ENCODE results near the gene CEACAM1. TPM values are rescaled to one million over a fixed set of nuclear protein-coding genes. Genes with fewer than 3 reads are reported as not detected.
A peak's percentile ranks its signal among the peaks of the same experiment; 100 is the strongest.
"Not testable (repeated sequence)": the region's sequence is repeated elsewhere in the genome, so short reads cannot be mapped to it uniquely, and the experiment has no call there.

The CEACAM1 gene
- 24.5 and 27.5 TPM in 2 replicates for total RNA-seq

DNA sequence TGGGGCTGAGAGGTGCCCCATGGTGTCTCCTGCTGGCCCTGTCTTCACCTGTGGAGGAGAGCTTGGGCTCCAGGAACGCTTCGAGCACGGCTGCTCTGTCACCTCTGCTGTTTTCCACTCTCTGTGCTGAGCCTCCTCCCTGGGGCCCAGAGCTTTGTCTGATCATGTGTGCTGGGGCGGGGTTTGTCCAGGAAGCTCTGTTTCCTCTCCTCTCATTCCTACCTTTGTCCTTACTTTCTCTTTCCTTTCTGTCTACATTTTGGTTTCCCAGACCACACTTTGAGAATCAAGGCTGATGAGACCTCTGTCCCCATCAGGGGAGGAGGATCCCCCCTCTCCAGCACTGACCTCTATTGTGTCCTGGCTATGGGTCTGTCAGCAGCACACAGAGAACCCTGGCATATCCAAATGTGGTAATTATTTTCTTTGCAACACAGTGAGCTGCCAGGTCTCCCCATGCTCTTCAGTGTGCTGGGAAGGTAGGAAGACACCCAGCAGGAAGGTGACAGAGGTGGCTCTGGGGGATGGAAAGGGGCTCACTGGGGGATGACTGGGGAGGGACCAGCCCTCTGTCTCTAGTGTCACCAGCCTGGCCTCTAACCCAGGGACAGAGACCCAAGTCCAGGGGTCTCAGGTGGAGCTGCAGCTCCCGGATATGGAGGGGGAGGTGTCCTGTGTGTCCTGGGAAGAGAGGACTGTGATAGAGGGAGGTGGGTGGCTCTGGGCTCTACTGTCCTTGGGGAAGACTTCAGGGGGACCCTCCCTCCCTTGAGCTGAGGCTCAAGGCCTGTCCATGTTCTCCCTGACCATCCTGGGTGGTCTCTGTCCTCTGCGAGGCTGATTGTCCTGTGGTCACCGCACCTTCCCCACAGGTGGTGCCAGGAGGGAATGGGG is at the start of gene CEACAM1:
CEACAM1 (minus strand) TSS at position 128 of the 894 bp plus-strand sequence; CDS start at position 21, 107 bp downstream.
- peak; percentile 56 for DNase-seq

GRCh38 chr19:42577016-42577415 is 48.7 kb upstream of the CEACAM1 start:
- no peak for DNase-seq

DNA sequence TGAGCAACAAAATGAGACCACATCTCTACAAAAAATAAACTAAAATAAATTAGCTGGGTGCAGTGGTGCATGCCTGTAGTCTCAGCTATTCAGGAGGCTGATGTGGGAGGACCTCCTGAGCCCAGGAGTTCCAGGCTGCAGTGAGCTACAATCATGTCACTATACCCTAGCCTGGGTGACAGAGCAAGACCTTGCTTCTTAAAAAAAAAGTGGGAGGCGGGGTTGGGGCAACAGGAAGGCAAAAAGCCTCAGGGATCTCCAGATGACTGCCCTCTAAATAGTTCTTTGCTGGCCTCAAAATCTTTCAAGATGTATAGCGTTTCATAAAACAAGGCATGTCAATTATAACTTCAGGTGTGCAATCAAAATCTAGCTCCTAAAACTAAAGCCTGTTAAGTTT is 48.0 kb upstream of the CEACAM1 start:
- no peak for DNase-seq

- no peak for DNase-seq
Measured at GRCh38 chr19:42573642-42574041, 45.4 kb upstream of the CEACAM1 start.

DNA sequence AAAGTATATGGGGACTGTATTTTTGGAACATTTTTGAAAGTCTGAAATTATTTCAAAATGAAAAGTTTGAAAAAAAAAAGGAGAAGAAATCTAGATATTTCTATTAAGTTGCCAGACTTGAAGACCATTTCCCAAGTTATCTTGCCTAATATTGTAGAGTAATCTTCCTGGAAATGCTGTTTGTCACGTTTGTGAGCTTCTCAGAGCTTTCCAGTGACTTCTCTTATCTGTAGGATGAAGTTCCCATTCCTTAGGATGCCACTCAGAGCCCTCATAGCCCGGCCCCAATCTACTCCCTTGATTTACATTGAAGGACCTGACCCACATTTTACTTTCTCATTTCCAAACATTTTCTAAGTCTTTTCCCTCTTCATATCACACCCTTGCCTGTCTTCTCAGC is 42.8 kb upstream of the CEACAM1 start:
- DNase-seq = no peak

DNA sequence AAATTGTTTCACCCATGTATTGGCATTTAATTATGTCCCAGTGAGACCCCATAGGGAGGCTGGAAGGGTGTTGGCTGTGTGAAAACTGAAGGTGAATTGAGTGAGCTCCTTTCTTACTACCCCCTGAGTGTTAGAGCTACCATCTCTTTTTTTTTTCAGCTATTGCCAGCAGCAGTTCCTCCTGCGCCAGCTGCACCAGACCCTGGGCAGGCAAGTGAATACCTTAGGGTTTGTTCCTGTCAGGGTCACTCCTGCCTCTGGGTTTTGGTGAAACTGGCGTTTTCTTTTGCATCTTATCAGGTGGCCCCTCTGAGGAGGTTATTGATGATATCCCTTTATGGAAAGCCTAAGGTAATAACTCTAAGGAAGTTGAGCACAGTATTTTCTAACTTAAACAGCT is 40.9 kb upstream of the CEACAM1 start:
- DNase-seq = no peak

- no peak for DNase-seq
Measured at GRCh38 chr19:42568006-42568405, 39.7 kb upstream of the CEACAM1 start.

GRCh38 chr19:42567567-42567966 is 39.3 kb upstream of the CEACAM1 start:
- no peak for DNase-seq

GRCh38 chr19:42563352-42564210 is 35.3 kb upstream of the CEACAM1 start:
- peak; percentile 69 for DNase-seq

DNA sequence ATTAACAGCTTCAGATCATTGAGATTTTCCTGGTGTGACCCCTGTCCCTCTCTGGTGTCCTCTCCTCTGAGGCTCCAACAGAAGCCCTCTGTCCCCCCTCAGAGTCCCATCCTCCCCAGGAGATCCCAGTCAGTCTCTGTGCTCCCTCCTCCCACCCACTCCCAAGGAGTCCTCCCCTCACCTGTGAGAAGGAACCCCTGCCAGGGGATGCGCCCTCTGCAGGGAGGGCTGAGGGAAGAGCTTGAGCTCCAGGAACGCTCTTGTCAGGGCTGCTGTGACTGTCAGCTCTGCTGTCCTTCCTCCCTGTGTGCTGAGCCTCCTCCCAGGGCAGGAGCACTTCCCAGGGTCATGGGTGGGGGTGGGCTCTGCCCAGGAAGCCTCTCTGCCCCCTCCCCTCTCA is 33.2 kb upstream of the CEACAM1 start:
- DNase-seq = no peak

DNA sequence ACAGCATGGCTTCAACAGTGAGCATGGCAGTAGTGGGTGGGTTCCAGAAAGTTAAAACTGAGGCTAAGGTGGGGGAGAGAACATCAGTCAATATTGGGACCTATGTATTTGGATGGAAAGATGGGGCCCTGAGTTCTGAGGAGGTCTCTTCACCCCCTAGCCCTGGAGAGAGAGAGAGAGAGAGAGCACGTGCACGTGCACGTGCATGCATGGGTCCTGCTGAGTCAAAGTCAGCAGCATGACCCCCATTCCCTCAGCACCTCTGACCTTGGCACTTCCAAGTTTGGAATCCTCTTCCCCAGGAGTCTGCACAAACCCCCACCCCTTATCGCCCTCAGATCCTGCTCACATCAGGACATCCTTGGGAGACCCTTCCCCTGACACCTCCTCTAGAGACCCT is 32.5 kb upstream of the CEACAM1 start:
- DNase-seq = no peak

DNA sequence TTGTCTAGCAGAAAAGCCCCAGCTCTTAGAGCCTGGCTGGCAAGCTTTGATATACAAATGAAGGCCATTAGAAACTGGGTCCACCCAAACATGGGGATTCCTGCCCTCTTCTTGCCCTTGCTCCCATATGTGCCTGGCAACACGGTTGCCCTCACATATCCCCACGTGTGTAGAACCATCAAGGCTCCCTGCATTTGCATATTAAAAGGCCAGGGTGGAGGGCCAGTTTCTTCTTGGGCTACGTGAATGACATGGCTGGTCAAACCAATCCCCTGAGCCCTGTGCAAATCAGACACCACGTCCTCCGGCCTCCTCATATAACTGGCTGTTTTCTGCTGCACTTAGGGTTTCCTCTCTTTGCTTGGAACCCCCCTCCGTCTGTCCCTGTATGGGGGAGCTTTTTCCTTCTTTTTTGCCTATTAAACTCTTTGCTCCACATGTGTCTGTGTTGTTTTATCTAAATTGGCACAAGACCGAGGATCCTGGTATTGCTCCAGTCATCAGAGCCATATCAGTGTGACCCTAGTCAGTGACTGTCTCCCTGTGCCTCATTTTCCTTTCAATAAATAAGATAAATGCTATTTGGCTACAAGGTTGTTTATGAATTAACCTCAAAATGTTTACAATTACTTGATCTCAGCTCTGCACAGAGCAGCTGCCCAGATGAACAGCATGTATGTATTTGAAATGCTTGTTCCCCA is 30.3 kb upstream of the CEACAM1 start:
- DNase-seq = no peak

- not testable (repeated sequence) for DNase-seq
Measured at GRCh38 chr19:42557386-42557871, 29.1 kb upstream of the CEACAM1 start.

GRCh38 chr19:42555801-42556200 is 27.5 kb upstream of the CEACAM1 start:
- no peak for DNase-seq

DNA sequence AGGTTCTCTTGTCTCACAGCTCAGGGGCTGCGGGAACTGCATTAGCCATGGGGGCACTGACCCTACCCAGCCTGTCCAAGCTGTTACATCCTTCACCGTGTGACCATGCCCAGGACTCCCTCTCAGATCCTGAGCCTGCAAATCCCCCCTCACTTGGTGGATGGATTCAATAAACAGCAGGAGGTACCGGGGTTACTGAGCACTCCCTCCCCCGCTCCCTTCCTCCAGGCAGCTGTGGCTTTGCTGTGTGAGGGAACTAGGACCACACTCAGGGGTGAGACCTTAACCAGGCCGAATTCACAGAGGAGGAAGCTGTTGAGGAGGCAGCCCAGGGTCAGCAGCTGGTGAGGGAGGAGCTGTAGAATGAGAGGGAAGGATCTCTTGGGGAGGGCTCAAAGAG is 27.0 kb upstream of the CEACAM1 start:
- no peak for DNase-seq

DNA sequence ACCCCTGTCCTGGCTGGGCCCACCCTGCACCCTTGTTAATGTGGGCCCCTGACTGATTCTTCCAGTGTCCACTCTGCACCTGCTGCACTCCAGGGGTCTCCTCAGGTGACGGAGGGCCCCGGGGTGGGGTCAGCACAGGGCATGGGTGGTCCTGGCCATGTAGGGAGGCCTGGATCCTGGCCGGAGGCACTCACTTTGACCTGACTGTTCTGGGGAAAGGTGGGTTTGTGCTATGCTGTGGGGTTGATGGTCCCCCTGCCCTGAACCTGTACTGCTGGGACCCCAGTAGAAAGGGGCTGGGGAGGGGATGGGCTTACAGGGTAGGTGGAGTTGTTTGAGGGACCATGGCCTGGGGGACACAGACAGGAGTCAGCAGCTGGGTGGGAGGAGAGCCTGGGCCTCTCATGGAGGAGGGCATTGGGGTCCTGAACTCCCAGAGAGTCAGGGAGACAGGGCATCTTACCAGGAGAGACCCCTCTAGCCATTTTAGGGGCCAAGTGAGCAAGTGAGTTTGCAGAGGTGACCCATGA is 25.8 kb upstream of the CEACAM1 start:
- DNase-seq = no peak

DNA sequence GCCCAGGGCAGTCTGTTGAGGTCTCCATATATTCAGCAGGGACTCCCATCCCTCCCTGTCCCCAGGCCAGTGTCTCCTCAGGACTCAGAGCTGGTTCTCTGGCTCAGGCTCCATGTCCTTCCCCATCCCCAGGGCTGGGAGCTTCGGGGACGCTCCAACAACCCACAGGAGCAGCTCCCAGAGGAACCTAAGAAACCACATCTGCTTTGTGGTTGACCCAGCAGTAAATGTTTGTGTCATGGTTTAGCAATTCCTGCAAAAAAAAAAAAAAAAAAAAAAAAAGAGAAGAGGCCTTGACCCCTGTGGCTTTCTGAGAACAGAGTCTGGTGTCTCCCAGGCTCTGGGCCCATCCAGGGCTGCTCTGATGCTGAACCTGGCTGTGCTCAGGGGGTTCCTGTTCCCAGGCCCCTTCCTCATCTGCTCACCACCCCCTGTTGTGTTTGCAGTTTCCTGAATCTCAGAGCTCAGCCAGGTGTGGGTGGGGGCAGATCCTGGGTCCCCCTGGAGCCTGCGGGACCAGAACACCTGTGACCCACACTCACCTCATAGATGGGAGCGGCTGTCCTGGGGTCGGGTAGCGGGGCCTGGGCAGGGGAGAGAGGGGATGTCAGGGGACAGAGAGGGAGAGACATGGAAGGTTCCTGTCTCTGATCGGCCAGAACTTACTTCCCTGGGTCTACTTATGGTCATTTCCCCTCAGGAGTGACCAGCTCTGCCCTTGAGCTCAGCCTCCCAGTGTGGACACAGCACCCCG is 25.2 kb upstream of the CEACAM1 start:
- DNase-seq = no peak

DNA sequence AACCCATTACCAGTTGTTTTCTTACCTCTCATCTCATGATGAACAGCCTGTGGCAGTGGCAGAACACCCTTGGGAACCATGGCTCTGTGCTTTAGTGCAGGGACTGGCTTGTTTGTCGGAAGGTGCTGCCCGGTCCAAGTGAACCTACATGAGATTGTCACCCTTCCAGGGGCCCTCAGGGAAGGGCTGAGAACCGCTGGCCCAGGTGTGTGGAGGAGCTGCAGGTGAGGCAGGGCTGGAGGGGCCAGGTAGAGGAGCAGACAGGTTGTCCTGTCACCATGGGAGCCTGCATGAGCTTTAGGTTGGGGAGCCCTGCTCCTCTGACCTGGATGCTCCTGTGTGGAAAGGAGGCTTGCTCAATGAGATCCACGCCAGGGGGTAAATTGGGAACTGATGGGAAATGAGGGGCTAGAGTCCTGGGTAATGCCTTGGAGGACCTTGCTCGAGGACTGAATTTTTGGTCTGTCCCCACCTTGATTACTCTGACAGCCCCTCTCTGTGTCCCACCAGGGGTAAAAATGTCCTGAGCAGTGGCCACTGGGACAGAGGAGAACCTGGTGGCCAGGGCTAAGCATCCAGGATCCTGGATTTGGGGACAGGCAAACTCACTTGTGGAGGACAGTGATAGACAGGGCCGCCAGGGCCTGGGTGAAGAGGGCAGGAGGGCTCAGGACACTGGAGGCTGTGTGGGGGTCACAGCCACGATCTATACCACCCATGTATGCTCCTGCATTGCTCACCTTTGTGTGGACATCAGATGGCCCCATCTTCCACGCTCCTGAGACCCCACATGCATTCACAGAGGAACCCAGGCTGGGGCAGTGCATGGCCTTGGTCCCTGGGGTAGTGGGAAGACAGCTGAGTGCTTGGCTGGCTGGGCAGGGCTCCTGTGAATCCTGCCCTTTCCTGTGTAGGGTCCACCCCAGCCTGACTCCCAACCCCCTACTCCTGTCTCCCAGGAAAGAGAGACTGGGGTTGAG is 24.1 kb upstream of the CEACAM1 start:
- DNase-seq = no peak

DNA sequence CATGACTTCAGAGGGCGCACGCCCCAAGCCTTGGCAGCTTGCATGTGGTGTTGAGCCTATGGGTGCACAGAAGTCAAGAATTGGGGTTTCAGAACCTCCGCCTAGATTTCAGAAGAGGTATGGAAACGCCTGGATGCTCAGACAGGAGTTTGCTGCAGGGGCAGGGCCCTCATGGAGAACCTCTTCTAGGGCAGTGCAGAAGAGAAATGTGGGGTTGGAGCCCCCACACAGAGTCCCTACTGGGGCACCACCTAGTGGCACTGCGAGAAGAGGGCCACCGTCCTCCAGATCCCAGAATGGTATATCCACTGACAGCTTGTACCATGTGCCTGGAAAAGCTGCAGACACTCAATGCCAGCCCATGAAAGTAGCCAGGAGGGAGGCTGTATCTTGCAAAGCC is 22.2 kb upstream of the CEACAM1 start:
- not testable (repeated sequence) for DNase-seq

DNA sequence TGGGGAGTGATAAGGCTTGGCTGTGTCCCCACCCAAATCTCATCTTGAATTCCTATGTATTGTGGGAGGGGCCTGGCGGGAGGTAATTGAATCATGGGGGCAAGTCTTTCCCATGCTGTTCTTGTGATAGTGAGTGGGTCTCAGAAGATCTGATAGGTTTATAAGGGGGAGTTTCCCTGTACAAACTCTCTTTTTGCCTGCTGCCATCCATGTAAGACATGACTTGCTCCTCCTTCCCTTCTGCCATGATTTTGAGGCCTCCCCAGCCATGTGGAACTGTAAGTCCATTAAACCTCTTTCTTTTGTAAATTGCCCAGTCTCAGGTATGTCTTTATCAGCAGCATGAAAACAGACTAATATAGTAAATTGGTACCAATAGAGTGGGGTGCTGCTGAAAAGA is 20.8 kb upstream of the CEACAM1 start:
- not testable (repeated sequence) for DNase-seq

Measured in dermis blood vessel endothelial cell (primary cell).